ENCODE data around the gene GTPBP1. TPM values are rescaled to one million over a fixed set of nuclear protein-coding genes. Genes with fewer than 3 reads are reported as not detected.
A peak's percentile ranks its signal among the peaks of the same experiment; 100 is the strongest.

Gene GTPBP1
- total RNA-seq, 1 donor from 2014 or later, result 49.8 TPM

GRCh38 chr22:38774496-38775166 lies 68.9 kb downstream of the GTPBP1 start:
- H3K4me1 Mint-ChIP-seq (ENCODE audit: low read depth, unreplicated experiment), result no peaks in the 10 kb centered on the region
- H3K9me3 ChIP-seq (ENCODE audit: insufficient read depth, low read depth, low read length), result no peaks in the 10 kb centered on the region
- H3K36me3 Mint-ChIP-seq (ENCODE audit: low read depth, unreplicated experiment), result peaks cover 5% of the 10 kb centered on the region
- no peak overlapping the region for H3K4me2 ChIP-seq (ENCODE audit: low read length)
- no peak for DNase-seq (ENCODE audit: low read depth)
- H3K4me3 ChIP-seq (ENCODE audit: insufficient read depth, low read depth, low read length), result no peak overlapping the region
- H4K20me1 ChIP-seq (ENCODE audit: insufficient read depth, low read length), result no peaks in the 10 kb centered on the region
- no peaks in the 10 kb centered on the region for H3K4me1 ChIP-seq (ENCODE audit: insufficient read depth, low read length)
- no peak overlapping the region for H3K27ac Mint-ChIP-seq (ENCODE audit: unreplicated experiment)
- H3K4me3 Mint-ChIP-seq (ENCODE audit: unreplicated experiment), result no peak overlapping the region
- no peak overlapping the region for H3K9ac ChIP-seq (ENCODE audit: low read length)
- no peaks in the 10 kb centered on the region for H3K27me3 ChIP-seq (ENCODE audit: insufficient read depth, low read length)
- H3K27ac ChIP-seq (ENCODE audit: low read depth, low read length), result no peak overlapping the region
- no peaks in the 10 kb centered on the region for H3K9me3 Mint-ChIP-seq (ENCODE audit: unreplicated experiment)
- TF ChIP-seq EZH2 (IDR thresholded peaks at IDR 0.05; ENCODE audit: insufficient read depth, low read length), result no peak
- TF ChIP-seq CTCF (IDR thresholded peaks at IDR 0.05; ENCODE audit: insufficient read depth, low read depth, low read length), result no peak
- H3K79me2 ChIP-seq (ENCODE audit: insufficient read depth, low read length), result no peaks in the 10 kb centered on the region
- H3K36me3 ChIP-seq (ENCODE audit: insufficient read depth, low read length), result no peaks in the 10 kb centered on the region
- no peak for FAIRE-seq
- no peak overlapping the region for H2AFZ ChIP-seq (ENCODE audit: low read depth, low read length)
- H3K27me3 Mint-ChIP-seq (ENCODE audit: low read depth, unreplicated experiment), result peaks cover 15% of the 10 kb centered on the region

- H3K36me3 ChIP-seq (ENCODE audit: insufficient read depth, low read length), result no peaks in the 10 kb centered on the region
- Mint-ChIP-seq H3K36me3 (ENCODE audit: low read depth, unreplicated experiment) (peaks cover 9% of the 10 kb centered on the region), H3K27me3 (ENCODE audit: low read depth, unreplicated experiment) (peaks cover 16% of the 10 kb centered on the region), H3K4me3 (ENCODE audit: unreplicated experiment) (no peak overlapping the region), H3K9me3 (ENCODE audit: unreplicated experiment) (no peaks in the 10 kb centered on the region), H3K27ac (ENCODE audit: unreplicated experiment) (no peak overlapping the region), H3K4me1 (ENCODE audit: low read depth, unreplicated experiment) (no peaks in the 10 kb centered on the region)
- H3K4me3 ChIP-seq (ENCODE audit: insufficient read depth, low read depth, low read length), result no peak overlapping the region
- H3K9me3 ChIP-seq (ENCODE audit: insufficient read depth, low read depth, low read length), result no peaks in the 10 kb centered on the region
- DNase-seq (ENCODE audit: low read depth) (no peak), FAIRE-seq (no peak)
- no peak overlapping the region for H3K9ac ChIP-seq (ENCODE audit: low read length)
- H3K79me2 ChIP-seq (ENCODE audit: insufficient read depth, low read length), result no peaks in the 10 kb centered on the region
- H4K20me1 ChIP-seq (ENCODE audit: insufficient read depth, low read length), result no peaks in the 10 kb centered on the region
- H3K4me2 ChIP-seq (ENCODE audit: low read length), result no peak overlapping the region
- H2AFZ ChIP-seq (ENCODE audit: low read depth, low read length), result no peak overlapping the region
- TF ChIP-seq CTCF (IDR thresholded peaks at IDR 0.05; ENCODE audit: insufficient read depth, low read depth, low read length) (no peak), EZH2 (IDR thresholded peaks at IDR 0.05; ENCODE audit: insufficient read depth, low read length) (no peak)
- no peak overlapping the region for H3K27ac ChIP-seq (ENCODE audit: low read depth, low read length)
- H3K4me1 ChIP-seq (ENCODE audit: insufficient read depth, low read length), result no peaks in the 10 kb centered on the region
- no peaks in the 10 kb centered on the region for H3K27me3 ChIP-seq (ENCODE audit: insufficient read depth, low read length)
Measured at GRCh38 chr22:38775656-38776055, 69.9 kb downstream of the GTPBP1 start.

- Mint-ChIP-seq H3K27me3 (ENCODE audit: low read depth, unreplicated experiment) (peaks cover 14% of the 10 kb centered on the region), H3K27ac (ENCODE audit: unreplicated experiment) (peak overlapping the region; percentile 84), H3K4me3 (ENCODE audit: unreplicated experiment) (no peak overlapping the region), H3K9me3 (ENCODE audit: unreplicated experiment) (no peaks in the 10 kb centered on the region), H3K36me3 (ENCODE audit: low read depth, unreplicated experiment) (peaks cover 9% of the 10 kb centered on the region), H3K4me1 (ENCODE audit: low read depth, unreplicated experiment) (no peaks in the 10 kb centered on the region)
- H3K9me3 ChIP-seq (ENCODE audit: insufficient read depth, low read depth, low read length), result no peaks in the 10 kb centered on the region
- FAIRE-seq (no peak), DNase-seq (ENCODE audit: low read depth) (no peak)
- no peaks in the 10 kb centered on the region for H3K4me1 ChIP-seq (ENCODE audit: insufficient read depth, low read length)
- no peaks in the 10 kb centered on the region for H3K36me3 ChIP-seq (ENCODE audit: insufficient read depth, low read length)
- H4K20me1 ChIP-seq (ENCODE audit: insufficient read depth, low read length), result no peaks in the 10 kb centered on the region
- H3K27ac ChIP-seq (ENCODE audit: low read depth, low read length), result no peak overlapping the region
- TF ChIP-seq CTCF (IDR thresholded peaks at IDR 0.05; ENCODE audit: insufficient read depth, low read depth, low read length), result no peak
- TF ChIP-seq EZH2 (IDR thresholded peaks at IDR 0.05; ENCODE audit: insufficient read depth, low read length), result no peak
- no peaks in the 10 kb centered on the region for H3K27me3 ChIP-seq (ENCODE audit: insufficient read depth, low read length)
- no peaks in the 10 kb centered on the region for H3K79me2 ChIP-seq (ENCODE audit: insufficient read depth, low read length)
- no peak overlapping the region for H3K9ac ChIP-seq (ENCODE audit: low read length)
- H3K4me3 ChIP-seq (ENCODE audit: insufficient read depth, low read depth, low read length), result no peak overlapping the region
- H2AFZ ChIP-seq (ENCODE audit: low read depth, low read length), result no peak overlapping the region
- H3K4me2 ChIP-seq (ENCODE audit: low read length), result no peak overlapping the region
Measured at GRCh38 chr22:38776086-38776485, 70.3 kb downstream of the GTPBP1 start.
